HG02763 (cell line): Measurements from ENCODE around the gene MFSD12.

Experiments used
- ATAC-seq: cut with Tn5 transposase; IDR thresholded peaks from one replicate; pipeline ENCODE4 v1.9.1; 2021; ENCODE audit warnings: mild to moderate bottlenecking, moderate library complexity; ENCODE audit not compliant: unreplicated experiment

The MFSD12 gene

GRCh38 chr19:3557461-3558248 is at the start of gene MFSD12:
Gene MFSD12 (minus strand): TSS chr19:3557586. CDS start chr19:3557403, 183 bp downstream.
- peak; percentile 82 for ATAC-seq

GRCh38 chr19:3606690-3607289 is 49.4 kb upstream of the MFSD12 start, which contains the start of gene TBXA2R:
Gene TBXA2R (minus strand): TSS chr19:3606875. CDS start chr19:3600634, 6,241 bp downstream.
- ATAC-seq, result no peak

GRCh38 chr19:3606174-3606689 is 48.8 kb upstream of the MFSD12 start:
- ATAC-seq, result no peak

- no peak for ATAC-seq
These were observed 48.4 kb upstream of the MFSD12 start for GRCh38 chr19:3605770-3606169.

- ATAC-seq, result no peak
These were observed 48.0 kb upstream of the MFSD12 start for GRCh38 chr19:3605361-3605760.

- ATAC-seq, result no peak
These were observed 47.6 kb upstream of the MFSD12 start for GRCh38 chr19:3604987-3605343.

GRCh38 chr19:3604227-3604986 is 47.0 kb upstream of the MFSD12 start:
- no peak for ATAC-seq

GRCh38 chr19:3603121-3603811 is 45.9 kb upstream of the MFSD12 start:
- ATAC-seq, result no peak

- ATAC-seq, result no peak
These were observed 43.6 kb upstream of the MFSD12 start for GRCh38 chr19:3601021-3601420.

- no peak for ATAC-seq
These were observed 42.4 kb upstream of the MFSD12 start for GRCh38 chr19:3599776-3600187.

GRCh38 chr19:3595521-3596061 is 38.2 kb upstream of the MFSD12 start:
- ATAC-seq, result no peak

GRCh38 chr19:3593156-3593555 is 35.8 kb upstream of the MFSD12 start:
- no peak for ATAC-seq

- ATAC-seq, result no peak
These were observed 34.7 kb upstream of the MFSD12 start for GRCh38 chr19:3591876-3592613.

- ATAC-seq, result no peak
These were observed 33.7 kb upstream of the MFSD12 start for GRCh38 chr19:3590991-3591659.

GRCh38 chr19:3589949-3590348 is 32.6 kb upstream of the MFSD12 start:
- no peak for ATAC-seq

- no peak for ATAC-seq
These were observed 32.1 kb upstream of the MFSD12 start for GRCh38 chr19:3589439-3589838.

GRCh38 chr19:3586707-3587346 is 29.4 kb upstream of the MFSD12 start:
- no peak for ATAC-seq

- ATAC-seq, result no peak
These were observed 28.8 kb upstream of the MFSD12 start for GRCh38 chr19:3586127-3586626.
